OCI-M1 (cell line): ENCODE measurements around the gene NMNAT2.
"Not testable (repeated sequence)": the region's sequence is repeated elsewhere in the genome, so short reads cannot be mapped to it uniquely, and the experiment has no call there.

ENCODE experiments used
- DNase-seq: peaks from one replicate; lab custom pipeline; 2025; lab: John Stamatoyannopoulos, UW

Gene NMNAT2

DNA sequence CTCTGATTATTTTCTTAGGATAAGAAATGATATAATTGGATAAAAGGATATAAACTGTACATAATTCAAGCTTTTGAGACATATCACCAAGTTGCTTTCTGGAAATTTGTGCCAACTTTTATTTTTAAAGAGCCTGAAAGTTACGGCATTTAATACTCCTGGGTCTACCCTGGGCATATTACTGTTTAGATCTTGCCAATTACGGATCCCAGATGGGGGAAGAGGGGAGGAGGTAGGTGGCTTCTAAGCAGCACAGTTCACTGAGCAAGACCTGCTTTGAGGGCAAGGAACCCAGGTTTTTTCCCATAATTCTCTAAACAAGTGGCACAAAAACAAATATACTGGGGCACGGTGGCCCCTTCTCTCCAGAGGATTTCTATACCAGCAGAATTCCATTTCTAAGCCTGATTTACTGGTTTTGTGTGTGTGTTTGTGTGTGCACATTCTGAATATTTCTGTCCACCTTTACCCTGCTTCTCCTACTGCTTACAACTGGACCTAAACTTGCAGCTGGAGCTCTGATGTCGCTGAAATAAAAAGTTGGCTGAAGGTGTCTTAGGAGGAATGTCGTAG lies 155.5 kb downstream of the NMNAT2 start:
- DNase-seq, result no peak

GRCh38 chr1:183259924-183260323 lies 158.3 kb downstream of the NMNAT2 start:
- no peak for DNase-seq

- DNase-seq, result no peak
These were observed 163.1 kb downstream of the NMNAT2 start for GRCh38 chr1:183255073-183255472.

GRCh38 chr1:183251959-183252450 lies 166.2 kb downstream of the NMNAT2 start:
- no peak for DNase-seq

- DNase-seq, result no peak
These were observed 166.8 kb downstream of the NMNAT2 start for GRCh38 chr1:183251101-183251958.

GRCh38 chr1:183249941-183250452 lies 168.2 kb downstream of the NMNAT2 start:
- DNase-seq, result no peak

- no peak for DNase-seq
These were observed 169.0 kb downstream of the NMNAT2 start for GRCh38 chr1:183248989-183249691.

- DNase-seq, result no peak
These were observed 170.2 kb downstream of the NMNAT2 start for GRCh38 chr1:183247931-183248330.

- DNase-seq, result no peak
These were observed 170.7 kb downstream of the NMNAT2 start for GRCh38 chr1:183247484-183247883.

DNA sequence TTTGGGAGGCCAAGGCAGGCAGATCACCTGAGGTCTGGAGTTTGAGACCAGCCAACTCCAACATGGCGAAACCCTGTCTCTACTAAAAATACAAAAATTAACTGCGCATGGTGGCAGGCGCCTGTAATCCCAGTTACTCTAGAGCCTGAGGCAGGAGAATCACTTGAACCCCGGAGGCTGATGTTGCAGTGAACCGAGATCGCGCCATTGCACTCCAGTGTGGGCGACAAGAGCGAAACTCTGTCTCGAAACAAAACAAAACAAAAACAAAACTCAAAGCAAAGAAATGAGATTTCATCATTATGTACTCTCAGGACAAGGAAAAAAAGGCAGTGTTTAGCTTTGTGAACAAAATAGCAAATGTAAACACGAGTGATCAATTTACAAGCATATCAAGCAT lies 171.1 kb downstream of the NMNAT2 start:
- no peak for DNase-seq

DNA sequence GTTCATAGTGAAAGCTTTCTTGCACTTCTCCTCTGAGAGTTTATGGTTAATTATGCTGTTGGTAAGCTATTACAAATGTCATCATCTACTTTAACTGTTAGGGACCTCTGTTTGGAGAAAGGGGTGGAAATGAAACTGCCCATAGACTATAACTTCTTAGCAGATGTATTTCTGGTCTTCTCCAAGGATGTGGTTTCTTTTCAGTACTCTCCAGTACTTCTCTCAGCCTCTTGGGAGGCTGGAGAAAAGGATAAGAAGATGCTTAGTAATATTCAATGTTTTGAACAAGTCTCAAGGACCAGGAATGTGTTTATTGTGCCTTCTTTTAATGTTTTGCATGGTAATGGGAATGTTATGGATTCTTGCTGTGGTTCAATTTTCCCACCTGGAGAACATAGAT lies 171.7 kb downstream of the NMNAT2 start:
- no peak for DNase-seq

GRCh38 chr1:183245357-183245756 lies 172.8 kb downstream of the NMNAT2 start:
- no peak for DNase-seq

- no peak for DNase-seq
These were observed 173.7 kb downstream of the NMNAT2 start for GRCh38 chr1:183244466-183244865.

DNA sequence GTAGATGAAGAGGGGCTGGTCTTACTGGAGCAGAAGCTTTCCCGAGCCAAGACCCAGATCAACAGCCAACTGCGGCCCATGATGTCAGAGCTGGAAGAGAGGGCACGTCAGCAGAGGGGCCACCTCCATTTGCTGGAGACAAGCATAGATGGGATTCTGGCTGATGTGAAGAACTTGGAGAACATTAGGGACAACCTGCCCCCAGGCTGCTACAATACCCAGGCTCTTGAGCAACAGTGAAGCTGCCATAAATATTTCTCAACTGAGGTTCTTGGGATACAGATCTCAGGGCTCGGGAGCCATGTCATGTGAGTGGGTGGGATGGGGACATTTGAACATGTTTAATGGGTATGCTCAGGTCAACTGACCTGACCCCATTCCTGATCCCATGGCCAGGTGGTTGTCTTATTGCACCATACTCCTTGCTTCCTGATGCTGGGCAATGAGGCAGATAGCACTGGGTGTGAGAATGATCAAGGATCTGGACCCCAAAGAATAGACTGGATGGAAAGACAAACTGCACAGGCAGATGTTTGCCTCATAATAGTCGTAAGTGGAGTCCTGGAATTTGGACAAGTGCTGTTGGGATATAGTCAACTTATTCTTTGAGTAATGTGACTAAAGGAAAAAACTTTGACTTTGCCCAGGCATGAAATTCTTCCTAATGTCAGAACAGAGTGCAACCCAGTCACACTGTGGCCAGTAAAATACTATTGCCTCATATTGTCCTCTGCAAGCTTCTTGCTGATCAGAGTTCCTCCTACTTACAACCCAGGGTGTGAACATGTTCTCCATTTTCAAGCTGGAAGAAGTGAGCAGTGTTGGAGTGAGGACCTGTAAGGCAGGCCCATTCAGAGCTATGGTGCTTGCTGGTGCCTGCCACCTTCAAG lies 174.8 kb downstream of the NMNAT2 start:
- DNase-seq, result no peak

- no peak for DNase-seq
These were observed 175.6 kb downstream of the NMNAT2 start for GRCh38 chr1:183242556-183242955.

DNA sequence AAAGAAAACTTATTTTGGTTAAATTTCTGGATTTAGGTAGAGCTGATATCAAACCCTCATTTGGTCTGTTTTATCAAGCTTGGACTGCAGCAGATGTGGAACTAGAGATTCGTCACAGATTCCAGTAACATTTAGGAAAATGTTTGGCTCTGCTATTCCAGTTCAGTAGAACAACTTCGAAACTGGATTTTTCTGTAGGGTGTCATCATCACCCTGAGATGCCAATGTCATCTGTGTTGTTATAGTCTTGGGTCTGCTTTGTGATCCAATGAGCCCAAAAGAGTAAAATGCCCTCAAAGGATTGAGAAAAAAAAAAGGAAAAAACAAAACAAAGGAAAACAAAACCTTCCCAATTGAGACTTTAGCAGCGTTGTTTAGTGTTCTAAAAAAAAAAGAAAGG lies 176.7 kb downstream of the NMNAT2 start:
- DNase-seq, result no peak

GRCh38 chr1:183240853-183241252 lies 177.3 kb downstream of the NMNAT2 start:
- not testable (repeated sequence) for DNase-seq

DNA sequence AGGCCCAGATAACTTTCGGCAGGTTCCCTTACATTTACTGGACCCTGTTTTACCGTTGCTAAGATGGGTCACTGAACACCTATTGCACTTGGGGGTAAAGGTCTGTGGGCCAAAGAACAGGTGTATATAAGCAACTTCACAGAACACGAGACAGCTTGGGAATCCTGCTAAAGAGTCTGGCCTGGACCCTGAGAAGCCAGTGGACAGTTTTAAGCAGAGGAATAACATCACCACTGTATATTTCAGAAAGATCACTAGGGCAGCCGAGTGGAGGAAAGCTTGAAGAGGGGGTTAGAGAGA lies 177.7 kb downstream of the NMNAT2 start:
- no peak for DNase-seq

- no peak for DNase-seq
These were observed 178.2 kb downstream of the NMNAT2 start for GRCh38 chr1:183239793-183240525.

DNA sequence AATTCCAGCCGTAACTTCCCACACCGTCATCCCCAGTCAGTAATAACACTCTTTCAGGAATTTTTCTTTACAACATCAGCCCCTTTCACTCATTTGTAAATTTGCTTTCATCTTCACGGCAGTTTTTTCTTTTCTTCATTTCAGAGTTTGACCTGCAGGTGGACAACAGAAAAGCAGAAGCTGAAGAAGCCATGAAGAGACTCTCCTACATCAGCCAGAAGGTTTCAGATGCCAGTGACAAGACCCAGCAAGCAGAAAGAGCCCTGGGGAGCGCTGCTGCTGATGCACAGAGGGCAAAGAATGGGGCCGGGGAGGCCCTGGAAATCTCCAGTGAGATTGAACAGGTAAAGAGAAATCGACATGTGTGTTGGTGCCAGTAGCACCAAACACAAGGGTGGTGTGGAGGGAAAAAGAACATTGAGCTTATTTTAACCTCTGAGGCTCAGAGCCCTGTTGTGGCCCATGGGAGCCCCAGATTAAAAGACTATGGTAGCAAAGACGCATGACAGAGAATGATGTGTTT lies 178.9 kb downstream of the NMNAT2 start:
- DNase-seq, result no peak

DNA sequence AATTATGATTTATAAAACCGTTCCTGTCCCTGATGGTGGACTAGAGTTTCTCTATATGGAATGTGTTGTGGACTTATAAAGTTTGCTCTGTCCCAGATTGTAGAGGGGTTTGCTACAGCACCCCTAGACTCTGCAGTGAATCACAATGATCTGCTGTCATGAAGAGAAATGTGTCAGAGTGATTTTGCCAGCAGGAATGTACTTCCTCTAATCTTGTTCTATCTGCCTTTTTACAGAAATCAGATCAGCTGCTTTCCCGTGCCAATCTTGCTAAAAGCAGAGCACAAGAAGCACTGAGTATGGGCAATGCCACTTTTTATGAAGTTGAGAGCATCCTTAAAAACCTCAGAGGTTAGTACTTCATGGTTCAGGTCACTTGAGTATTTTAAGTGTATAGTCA lies 180.1 kb downstream of the NMNAT2 start:
- DNase-seq, result no peak
